ENCODE data around the gene PHYHD1.

- TF ChIP-seq FOXP2 (optimal IDR thresholded peaks at IDR 0.05; ENCODE audit: control extremely low read depth, extremely low read length, insufficient read depth) = no peak
- no peak for TF ChIP-seq EZH2 (IDR thresholded peaks at IDR 0.05)
- TF ChIP-seq POLR2AphosphoS5 (IDR thresholded peaks at IDR 0.05; ENCODE audit: borderline replicate concordance, low read depth, low read length) = no peak
Observed at GRCh38 chr9:128908372-128908771, 12.4 kb upstream of the PHYHD1 start.

Measured in SK-N-MC (cell line).